Prostate gland (tissue), 2 donors: ENCODE results near the gene NKTR. TPM values are rescaled to one million over a fixed set of nuclear protein-coding genes. Genes with fewer than 3 reads are reported as not detected.
A peak's percentile ranks its signal among the peaks of the same experiment; 100 is the strongest.

Experiments
- DNase-seq: peaks from one replicate; pipeline ENCODE4 v3.0.0-alpha.2; 2019; ENCODE audit warnings: low spot score
- H3K27ac ChIP-seq, 2 donors: fragments of 200-600 bp; sonication (generic); 2 replicates each; pipeline ENCODE4 v1.5.1; 2017 to 2019
- H3K27me3 ChIP-seq: fragments of 200-600 bp; sonication (generic); replicated peaks from 2 replicates; pipeline ENCODE4 v1.5.1; 2019; ENCODE audit not compliant: insufficient read depth
- H3K36me3 ChIP-seq, 2 donors: fragments of 200-600 bp; sonication (generic); 1 replicate in 1 of 2; 2 replicates in 1 of 2; pipeline versions ENCODE4 v1.5.1 to v1.8.1; 2017 to 2019
- H3K4me1 ChIP-seq: fragments of 200-600 bp; sonication (generic); replicated peaks from 2 replicates; pipeline ENCODE4 v1.5.1; 2019
- H3K4me3 ChIP-seq, 2 donors: fragments of 200-600 bp; sonication (generic); 2 replicates each; pipeline ENCODE4 v1.5.1; 2017 to 2019
- H3K9me3 ChIP-seq: fragments of 200-600 bp; sonication (generic); 2 replicates; pipeline ENCODE4 v1.5.1; 2017
- POLR2A ChIP-seq: fragments of 450-650 bp; IDR thresholded peaks from one replicate; pipeline ENCODE4 v1.6.1; 2016; ENCODE audit warnings: antibody characterized with exemption, mild to moderate bottlenecking
- POLR2AphosphoS5 ChIP-seq: sonication (generic); formaldehyde crosslinking; IDR thresholded peaks from one replicate; pipeline ENCODE4 v1.6.1; 2017; ENCODE audit warnings: antibody characterized with exemption
- WGBS: methylation state at CpG from one replicate; pipeline ENCODE4 v1.1.5; 2018; 5-methylcytosine and 5-hydroxymethylcytosine counted together
- intact Hi-C: fragments of 100-400 bp; cut with DNase I; formaldehyde crosslinking; loops from one replicate; pipeline ENCODE4 v1.14.2; 2022
- total RNA-seq, 2 donors: library from RNA; depleted of rRNA; stranded (reverse); fragments of >200 nt; gene quantifications; one replicate each; pipeline ENCODE4 v1.1.0, GENCODE V29; 2016
- TF ChIP-seq, protein P1 (sequence below), 4 experiments: fragments of 200-600 bp in 2 of 4; fragments of 450-650 bp in 2 of 4; sonication (generic) in 2 of 4; IDR thresholded peaks; 1 replicate in 3 of 4; 2 replicates in 1 of 4; pipeline ENCODE4 v1.5.1; 2016 to 2019; ENCODE audit warnings: antibody characterized with exemption in 4 of 4, mild to moderate bottlenecking in 2 of 4, moderate library complexity in 2 of 4

Gene NKTR
- total RNA-seq, 2 donors from 2014 or later = 42.2 to 91.6 TPM

DNA sequence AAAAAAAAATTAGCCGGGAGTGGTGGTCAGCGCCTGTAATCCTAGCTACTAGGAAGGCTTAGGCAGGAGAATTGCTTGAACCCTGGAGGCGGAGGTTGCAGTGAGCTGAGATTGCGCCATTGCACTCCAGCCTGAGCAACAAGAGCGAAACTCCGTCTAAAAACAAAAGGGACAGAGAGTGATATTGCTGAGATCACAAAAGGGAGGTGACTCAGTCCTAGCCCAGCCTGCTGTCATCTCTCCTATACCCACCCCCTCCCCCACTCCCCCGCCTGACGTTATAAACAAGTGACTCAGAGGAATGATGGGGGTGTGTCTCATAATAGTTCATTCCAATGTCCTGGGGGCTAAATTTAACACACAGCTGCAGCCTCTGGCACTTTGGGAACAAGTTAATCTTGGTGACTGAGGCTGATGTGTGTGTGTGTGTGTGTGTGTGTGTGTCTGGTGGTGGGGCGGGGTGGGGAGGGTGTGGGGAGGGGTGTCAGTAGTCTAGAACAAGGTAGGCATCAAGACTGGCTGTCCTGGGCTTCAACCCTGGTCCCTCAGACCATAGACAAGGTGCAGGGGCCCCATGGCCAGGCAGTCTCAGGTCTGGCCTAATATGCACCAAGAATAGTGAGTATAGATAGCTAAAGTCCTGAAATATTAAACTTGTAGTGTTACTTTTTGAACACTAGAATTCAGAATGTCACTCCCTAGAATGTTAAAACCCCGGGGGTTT, 83.6 kb downstream of the NKTR start:
- intact Hi-C loops = no loop called here
- no peaks in the 10 kb centered on the region for H3K36me3 ChIP-seq
- H3K9me3 ChIP-seq = no peaks in the 10 kb centered on the region
- TF ChIP-seq POLR2AphosphoS5 (peak; percentile 19), POLR2A (no peak)
- TF ChIP-seq, protein P1, sequence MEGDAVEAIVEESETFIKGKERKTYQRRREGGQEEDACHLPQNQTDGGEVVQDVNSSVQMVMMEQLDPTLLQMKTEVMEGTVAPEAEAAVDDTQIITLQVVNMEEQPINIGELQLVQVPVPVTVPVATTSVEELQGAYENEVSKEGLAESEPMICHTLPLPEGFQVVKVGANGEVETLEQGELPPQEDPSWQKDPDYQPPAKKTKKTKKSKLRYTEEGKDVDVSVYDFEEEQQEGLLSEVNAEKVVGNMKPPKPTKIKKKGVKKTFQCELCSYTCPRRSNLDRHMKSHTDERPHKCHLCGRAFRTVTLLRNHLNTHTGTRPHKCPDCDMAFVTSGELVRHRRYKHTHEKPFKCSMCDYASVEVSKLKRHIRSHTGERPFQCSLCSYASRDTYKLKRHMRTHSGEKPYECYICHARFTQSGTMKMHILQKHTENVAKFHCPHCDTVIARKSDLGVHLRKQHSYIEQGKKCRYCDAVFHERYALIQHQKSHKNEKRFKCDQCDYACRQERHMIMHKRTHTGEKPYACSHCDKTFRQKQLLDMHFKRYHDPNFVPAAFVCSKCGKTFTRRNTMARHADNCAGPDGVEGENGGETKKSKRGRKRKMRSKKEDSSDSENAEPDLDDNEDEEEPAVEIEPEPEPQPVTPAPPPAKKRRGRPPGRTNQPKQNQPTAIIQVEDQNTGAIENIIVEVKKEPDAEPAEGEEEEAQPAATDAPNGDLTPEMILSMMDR (IDR thresholded peaks at IDR 0.05) = no peak
- 48% methylated on average over 10 of the region's 10 CpGs for WGBS
- H3K27me3 ChIP-seq = peaks cover 3% of the 10 kb centered on the region
- DNase-seq = peak; percentile 21
- no peak overlapping the region for H3K4me3 ChIP-seq
- H3K27ac ChIP-seq = no peak overlapping the region
- H3K4me1 ChIP-seq = no peaks in the 10 kb centered on the region

- H3K9me3 ChIP-seq = no peaks in the 10 kb centered on the region
- TF ChIP-seq, protein P1 (IDR thresholded peaks at IDR 0.05) = no peak
- TF ChIP-seq POLR2A = no peak
- TF ChIP-seq POLR2AphosphoS5 = no peak
- H3K27ac ChIP-seq = no peak overlapping the region
- H3K4me3 ChIP-seq = no peak overlapping the region
- WGBS = 92% methylated on average over 7 of the region's 7 CpGs
- H3K36me3 ChIP-seq = no peaks in the 10 kb centered on the region
- DNase-seq = no peak
- no peaks in the 10 kb centered on the region for H3K4me1 ChIP-seq
- intact Hi-C loops = loop anchor here (5.0 kb wide), 1 partner anchor 48 kb away; no protein-coding TSS in a partner anchor
- peaks cover 3% of the 10 kb centered on the region for H3K27me3 ChIP-seq
Measured at GRCh38 chr3:42684632-42685362, 84.3 kb downstream of the NKTR start.

GRCh38 chr3:42685363-42685881, 84.9 kb downstream of the NKTR start, which contains the start of gene KLHL40:
KLHL40 (plus strand) TSS chr3:42685537; CDS start chr3:42685619, 82 bp downstream.
- 48% methylated on average over 32 of the region's 34 CpGs for WGBS
- H3K27me3 ChIP-seq = peaks cover 3% of the 10 kb centered on the region
- no peaks in the 10 kb centered on the region for H3K4me1 ChIP-seq
- no peaks in the 10 kb centered on the region for H3K9me3 ChIP-seq
- no peaks in the 10 kb centered on the region for H3K36me3 ChIP-seq
- H3K27ac ChIP-seq = no peak within 1 kb of the TSS
- H3K4me3 ChIP-seq = peak within 1 kb of the TSS in 1 of 2 donors; percentile 6
- intact Hi-C loops = loop anchor here (5.0 kb wide), 1 partner anchor 47 kb away; no protein-coding TSS in a partner anchor
- TF ChIP-seq, protein P1 (IDR thresholded peaks at IDR 0.05) = no peak
- no peak for TF ChIP-seq POLR2AphosphoS5
- TF ChIP-seq POLR2A = no peak
- DNase-seq = no peak

DNA sequence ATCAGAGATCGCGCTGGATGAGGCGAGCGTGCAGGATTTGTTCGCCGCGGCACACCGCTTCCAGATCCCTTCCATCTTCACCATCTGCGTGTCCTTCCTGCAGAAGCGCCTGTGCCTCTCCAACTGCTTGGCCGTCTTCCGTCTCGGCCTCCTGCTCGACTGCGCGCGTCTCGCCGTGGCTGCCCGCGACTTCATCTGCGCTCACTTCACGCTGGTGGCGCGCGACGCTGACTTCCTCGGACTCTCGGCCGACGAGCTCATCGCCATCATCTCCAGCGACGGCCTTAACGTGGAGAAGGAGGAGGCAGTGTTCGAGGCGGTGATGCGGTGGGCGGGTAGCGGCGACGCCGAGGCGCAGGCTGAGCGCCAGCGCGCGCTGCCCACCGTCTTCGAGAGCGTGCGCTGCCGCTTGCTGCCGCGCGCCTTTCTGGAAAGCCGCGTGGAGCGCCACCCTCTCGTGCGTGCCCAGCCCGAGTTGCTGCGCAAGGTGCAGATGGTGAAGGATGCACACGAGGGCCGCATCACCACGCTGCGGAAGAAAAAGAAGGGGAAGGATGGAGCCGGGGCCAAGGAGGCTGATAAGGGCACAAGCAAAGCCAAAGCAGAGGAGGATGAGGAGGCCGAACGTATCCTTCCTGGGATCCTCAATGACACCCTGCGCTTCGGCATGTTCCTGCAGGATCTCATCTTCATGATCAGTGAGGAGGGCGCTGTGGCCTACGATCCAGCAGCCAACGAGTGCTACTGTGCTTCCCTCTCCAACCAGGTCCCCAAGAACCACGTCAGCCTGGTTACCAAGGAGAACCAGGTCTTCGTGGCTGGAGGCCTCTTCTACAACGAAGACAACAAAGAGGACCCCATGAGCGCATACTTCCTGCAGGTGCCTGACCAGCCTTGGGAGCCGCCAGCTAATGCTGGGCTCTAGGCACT, 85.7 kb downstream of the NKTR start:
- intact Hi-C loops = loop anchor here (5.0 kb wide), 1 partner anchor 46 kb away; no protein-coding TSS in a partner anchor
- H3K4me3 ChIP-seq = peak overlapping the region in 1 of 2 donors; percentile 6
- WGBS = 37% methylated on average over 69 of the region's 80 CpGs
- no peaks in the 10 kb centered on the region for H3K9me3 ChIP-seq
- H3K36me3 ChIP-seq = no peaks in the 10 kb centered on the region
- no peak overlapping the region for H3K27ac ChIP-seq
- H3K4me1 ChIP-seq = no peaks in the 10 kb centered on the region
- peaks cover 3% of the 10 kb centered on the region for H3K27me3 ChIP-seq
- TF ChIP-seq, protein P1 (IDR thresholded peaks at IDR 0.05) = no peak
- no peak for TF ChIP-seq POLR2AphosphoS5
- no peak for TF ChIP-seq POLR2A
- no peak for DNase-seq
